NCI-H2196 treated with DMSO at 0.1 percent for 48 hours (cell line): Measurements from ENCODE around the gene GUCD1.
"Not testable (repeated sequence)": the region's sequence is repeated elsewhere in the genome, so short reads cannot be mapped to it uniquely, and the experiment has no call there.

Experiments used
- DNase-seq: peaks from one replicate; lab custom pipeline; 2025; ENCODE audit not compliant: unreplicated experiment; lab: John Stamatoyannopoulos, UW

GUCD1 gene

DNA sequence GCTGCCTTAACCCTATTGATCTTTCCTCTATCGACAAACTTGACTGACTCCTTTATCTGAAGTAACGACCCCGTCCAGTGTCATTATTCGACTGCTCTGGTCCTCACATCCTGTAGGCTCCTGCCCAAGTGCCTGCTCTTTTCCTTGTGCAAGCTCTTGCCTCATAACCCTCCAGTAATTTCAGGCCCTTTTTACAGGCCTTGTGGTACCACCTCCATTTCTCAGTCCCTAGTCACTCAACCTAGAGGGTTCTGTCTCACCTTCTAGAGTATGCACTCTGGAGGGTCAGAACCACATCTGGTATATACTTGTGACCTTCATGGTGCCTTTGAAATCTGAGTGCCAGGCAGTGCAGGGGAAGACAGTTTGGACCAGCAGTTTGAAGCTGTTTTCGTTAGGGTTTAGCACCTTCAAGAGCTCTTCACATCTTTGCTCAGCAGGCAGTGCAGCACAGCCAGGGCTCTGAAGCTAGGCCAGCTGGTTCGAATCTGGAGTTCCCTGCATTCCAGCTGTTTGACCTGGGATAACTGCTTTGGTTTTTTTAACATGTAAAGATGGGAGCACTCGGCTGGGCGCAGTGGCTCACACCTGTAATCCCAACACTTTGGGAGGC lies 12.1 kb upstream of the GUCD1 start:
- DNase-seq: no peak

DNA sequence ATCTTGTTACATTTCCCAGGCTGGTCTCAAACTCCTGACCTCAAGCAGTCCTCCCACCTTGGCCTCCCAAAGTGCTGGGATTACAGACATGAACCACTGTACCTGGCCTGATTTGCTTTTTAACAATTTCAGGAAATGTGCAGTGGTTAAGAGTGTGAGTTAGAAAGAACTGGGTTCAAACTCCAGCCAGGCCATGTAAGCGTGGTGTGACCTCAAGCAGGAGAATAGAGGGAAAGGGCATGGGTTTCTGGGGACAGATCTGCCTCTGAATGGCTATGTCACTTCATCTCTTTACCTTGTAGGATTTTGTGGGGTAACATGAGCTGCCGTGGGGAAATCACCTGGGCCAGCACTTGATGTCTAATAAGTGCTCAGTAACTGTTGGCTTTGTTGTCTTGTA lies 10.1 kb upstream of the GUCD1 start:
- no peak for DNase-seq

DNA sequence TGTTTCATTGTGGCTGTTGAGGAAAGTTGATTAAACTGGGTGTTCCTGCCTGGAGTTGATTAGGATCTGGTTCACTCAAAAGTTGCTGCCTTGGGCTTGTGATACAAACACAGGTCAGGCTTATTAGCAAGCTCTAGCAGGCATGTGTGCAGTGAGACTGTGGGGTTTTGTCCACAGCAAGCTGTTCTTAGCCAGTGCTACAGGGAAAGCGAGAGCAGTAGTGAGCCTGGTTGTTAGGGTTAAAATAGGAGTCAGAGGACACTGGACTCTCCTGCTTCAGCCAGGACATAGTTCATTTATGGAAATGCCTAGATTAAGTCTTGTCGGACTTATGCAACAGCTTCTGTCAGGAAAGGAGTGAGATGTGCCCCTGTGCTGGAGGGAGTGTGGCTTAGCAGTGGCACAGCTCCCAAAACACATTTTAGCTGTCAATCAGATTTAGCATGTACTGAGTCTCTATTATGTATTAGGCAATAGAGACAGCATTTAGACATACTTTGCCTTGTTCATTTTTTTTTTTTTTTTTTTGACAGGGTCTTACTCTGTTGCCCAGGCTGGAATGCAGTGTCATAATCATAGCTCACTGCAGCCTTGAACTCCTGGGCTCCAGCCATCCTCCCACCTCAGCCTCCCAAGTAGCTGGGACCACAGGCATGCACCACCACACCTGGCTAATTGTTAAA lies 9.6 kb upstream of the GUCD1 start:
- DNase-seq: no peak

- DNase-seq: no peak
These were observed 8.3 kb upstream of the GUCD1 start for GRCh38 chr22:24563246-24563645.

GRCh38 chr22:24559471-24559870 lies 4.5 kb upstream of the GUCD1 start:
- no peak for DNase-seq

DNA sequence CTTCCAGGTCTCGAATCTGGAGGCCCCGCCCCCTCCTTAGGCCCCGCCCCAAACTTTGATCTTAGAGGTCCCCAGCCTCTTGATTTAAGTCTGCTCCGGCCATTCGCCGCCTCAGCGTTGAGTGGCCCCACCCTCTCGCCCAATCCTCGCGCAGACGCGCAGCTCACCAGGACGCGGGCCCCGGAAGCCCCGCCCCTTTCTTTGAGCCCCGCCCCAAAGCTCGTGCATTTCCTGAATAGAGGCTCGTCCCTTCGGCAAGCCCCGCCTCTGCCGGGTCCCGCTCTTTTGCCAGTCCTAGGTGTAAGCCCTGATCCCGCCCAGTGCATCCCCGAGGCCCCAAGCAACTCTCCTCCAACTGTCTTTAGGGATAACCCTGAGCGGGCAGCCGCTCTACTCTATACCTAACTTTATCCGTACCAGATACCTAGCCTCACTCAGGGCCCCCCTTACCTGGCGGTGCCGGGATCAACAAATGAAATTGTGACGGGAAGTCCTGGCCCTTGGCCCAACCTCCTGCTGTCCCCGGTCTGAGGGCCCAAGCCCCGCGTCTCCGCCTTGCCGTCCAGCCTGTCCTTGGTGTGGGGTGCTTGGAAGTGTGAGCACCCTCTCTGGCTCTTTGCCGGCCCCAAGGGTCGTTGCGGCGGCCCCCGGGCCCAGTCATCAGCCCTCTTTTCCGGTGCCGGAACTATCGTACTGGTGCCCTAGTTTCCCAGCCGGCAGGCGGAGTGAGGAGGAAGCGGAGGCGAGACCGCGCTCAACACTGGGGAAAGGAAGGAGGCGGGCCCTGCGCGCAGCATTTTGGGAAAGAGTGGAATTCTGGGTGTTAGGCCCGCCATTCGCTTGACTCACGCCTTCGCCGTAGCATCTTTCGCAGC lies 464 bp upstream of the GUCD1 start, which contains the start of gene SNRPD3:
SNRPD3 (plus strand) TSS at position 835 of the 875 bp plus-strand sequence. CDS start 1,676 bp downstream, outside the sequence.
- DNase-seq: peak; percentile 79

DNA sequence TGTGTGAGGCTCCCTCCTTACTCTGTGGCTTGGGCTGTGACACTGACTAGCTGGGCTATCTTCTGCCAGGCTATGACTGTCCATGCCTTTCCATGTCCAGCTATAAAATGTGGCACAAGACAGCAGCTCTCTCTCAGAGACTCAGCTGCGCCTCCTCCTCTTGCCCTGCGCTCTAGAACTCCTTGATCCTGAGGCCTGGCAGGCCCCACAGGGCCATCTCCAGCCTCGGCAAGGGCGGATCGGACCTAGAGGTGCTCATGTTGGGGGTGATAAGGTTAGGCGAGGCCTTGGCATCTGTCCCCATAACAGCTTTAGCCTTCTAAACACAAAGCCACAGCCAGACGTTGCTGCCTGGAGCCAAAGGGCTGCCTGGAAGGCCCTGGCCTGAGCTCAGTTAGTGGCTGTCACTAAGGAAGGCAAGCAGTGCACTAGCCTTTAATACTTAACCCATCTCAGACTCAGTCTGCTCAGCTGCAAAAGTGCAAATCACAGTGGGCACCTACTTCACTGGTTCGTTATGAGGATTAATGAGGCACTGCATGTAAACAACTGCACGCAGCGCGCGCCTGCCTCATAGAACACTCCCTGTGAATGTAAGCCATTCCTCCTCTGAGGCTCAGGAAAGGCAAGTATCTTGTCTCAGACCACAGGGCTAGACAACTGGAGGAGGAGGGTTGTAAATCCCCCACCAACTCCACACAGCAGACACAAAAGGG lies 1.2 kb downstream of the GUCD1 start:
- DNase-seq: no peak

GRCh38 chr22:24552503-24553286 lies 2.2 kb downstream of the GUCD1 start:
- not testable (repeated sequence) for DNase-seq

- no peak for DNase-seq
These were observed 4.0 kb downstream of the GUCD1 start for GRCh38 chr22:24550902-24551435.

- no peak for DNase-seq
These were observed 4.7 kb downstream of the GUCD1 start for GRCh38 chr22:24550028-24550901.

DNA sequence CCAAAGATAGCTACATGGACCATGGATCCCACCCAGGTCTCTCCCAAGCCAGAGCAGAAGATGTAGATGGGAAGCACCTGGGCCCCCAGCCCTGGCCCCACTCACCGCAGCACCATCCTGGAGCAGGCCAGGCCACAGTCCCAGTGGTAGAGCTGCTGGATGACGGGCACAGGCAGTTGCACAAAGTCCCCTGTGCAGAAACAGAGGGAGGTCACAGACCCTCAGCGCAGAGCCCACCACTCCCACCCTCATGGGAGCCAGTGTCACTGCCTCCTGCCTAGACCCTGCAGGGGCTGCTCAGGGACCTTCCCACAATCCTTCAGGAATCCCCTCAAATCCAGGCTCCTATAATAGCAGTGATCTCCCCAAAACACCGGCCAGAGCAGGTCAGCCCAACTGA lies 6.1 kb downstream of the GUCD1 start:
- no peak for DNase-seq

DNA sequence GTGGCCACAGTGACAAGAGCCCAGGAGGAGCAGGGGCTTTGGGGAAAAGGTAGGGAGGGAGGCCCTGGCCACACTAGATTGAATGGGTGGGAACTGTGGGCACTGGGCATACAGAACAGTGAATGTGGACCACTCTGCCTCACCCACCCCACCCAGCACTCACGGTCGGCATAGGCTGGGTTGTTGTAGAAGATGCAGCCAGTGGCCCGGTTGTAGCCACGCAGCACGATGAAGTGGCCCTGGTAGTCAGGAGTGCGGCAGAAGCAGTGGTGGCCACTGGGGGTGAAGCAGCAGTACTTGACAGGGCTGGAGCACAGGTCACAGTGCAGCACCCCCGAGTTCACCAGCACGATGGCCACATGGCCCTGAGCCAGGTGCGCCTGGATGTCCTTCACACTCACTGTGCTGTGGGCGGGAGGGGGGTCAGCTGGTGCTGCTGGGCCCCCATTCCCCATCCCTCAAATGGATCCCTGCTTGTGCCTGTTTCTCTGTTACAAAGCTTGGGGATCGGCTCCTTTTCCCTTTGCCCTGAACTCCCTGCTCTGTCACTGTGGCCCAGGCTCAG lies 11.2 kb downstream of the GUCD1 start:
- no peak for DNase-seq

- no peak for DNase-seq
These were observed 11.7 kb downstream of the GUCD1 start for GRCh38 chr22:24543185-24543601.

GRCh38 chr22:24542641-24543040 lies 12.3 kb downstream of the GUCD1 start:
- no peak for DNase-seq

DNA sequence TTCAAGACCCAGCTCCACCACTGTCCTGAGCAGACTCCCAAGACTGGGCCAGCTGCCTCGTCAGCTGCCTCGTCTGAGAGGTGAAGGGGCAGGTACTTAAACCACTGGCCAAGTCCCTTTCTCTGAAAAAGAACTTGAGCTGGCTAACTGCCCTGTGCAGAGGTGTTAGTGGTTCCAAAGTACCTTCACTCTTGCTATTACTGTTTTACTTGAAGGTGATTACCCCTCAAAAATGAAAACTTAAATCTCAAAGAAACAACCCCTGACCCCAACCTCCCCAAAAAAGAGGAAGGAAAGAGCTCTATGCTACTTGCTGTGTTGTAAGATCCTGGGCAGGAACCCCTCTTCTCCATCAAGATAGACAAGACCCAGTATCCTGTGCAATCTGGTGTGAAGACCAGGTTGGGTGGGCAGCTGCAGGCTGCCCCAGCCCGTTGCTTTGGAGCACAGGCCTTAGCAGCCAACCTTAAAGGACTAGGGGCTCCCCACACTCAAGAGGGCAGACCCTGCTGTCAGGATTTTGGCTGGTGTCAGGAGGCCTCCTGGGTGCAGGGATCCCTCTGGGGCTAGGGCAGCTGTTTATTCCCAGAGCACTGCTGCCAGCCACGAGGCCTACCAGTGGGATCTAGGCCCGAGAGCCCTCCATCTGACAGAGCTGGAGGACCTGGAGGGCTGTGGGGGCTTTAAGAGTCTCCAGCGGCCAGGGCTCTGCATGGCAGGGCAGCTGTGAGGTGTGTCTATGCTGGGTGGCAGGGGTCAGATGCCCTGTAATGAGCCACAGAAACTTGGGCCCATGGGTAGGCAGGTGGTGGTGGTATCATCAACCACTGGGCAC lies 13.0 kb downstream of the GUCD1 start:
- no peak for DNase-seq

- no peak for DNase-seq
These were observed 14.5 kb downstream of the GUCD1 start for GRCh38 chr22:24540470-24540869.

DNA sequence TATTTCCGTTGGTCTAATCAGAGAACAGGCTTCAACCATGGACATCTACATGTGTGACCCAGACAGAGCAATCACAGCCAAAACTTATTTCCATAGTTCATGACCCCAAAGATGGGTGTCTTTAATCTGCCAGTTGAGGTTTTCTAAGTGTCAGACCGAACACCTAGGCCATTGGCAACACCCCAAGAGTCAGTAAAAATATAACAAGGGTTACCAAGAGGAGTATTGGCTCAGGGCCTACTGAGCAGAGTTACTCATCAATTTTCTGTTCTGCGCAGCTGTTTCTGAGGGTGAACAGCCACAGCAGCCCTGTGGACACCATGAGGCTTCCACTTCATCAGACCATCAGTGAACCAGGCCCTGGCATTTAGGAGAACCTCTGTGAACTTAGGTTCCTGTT lies 18.8 kb downstream of the GUCD1 start:
- no peak for DNase-seq

- no peak for DNase-seq
These were observed 19.6 kb downstream of the GUCD1 start for GRCh38 chr22:24535348-24535747.
